Naive thymus-derived CD4-positive, alpha-beta T cell (primary cell): ENCODE results near the gene ASB1. TPM values are rescaled to one million over a fixed set of nuclear protein-coding genes. Genes with fewer than 3 reads are reported as not detected.

Experiments
- ATAC-seq: fragments of 150-1000 bp; cut with Tn5 transposase; 2 replicates; pipeline ENCODE4 v1.10.0; 2021; ENCODE audit warnings: mild to moderate bottlenecking, moderate library complexity
- CTCF ChIA-PET: fragments of 350-600 bp; sonication (Branson Sonifier 250); formaldehyde crosslinking; loops from one replicate; lab custom pipeline; 2021; ENCODE audit warnings: antibody characterized with exemption; lab: Charles Lee
- POLR2A ChIA-PET: fragments of 350-600 bp; sonication (Branson Sonifier 250); formaldehyde crosslinking; loops from one replicate; lab custom pipeline; 2021; ENCODE audit warnings: antibody characterized with exemption, inconsistent platforms; lab: Charles Lee
- DNase-seq, 9 donors: peaks; one replicate each; pipeline versions ENCODE4 v3.0.0 to v3.0.0-alpha.2; 2020 to 2022; ENCODE audit warnings: mixed read lengths in 1 of 9
- H3K27ac ChIP-seq: one replicate; pipeline ENCODE4 v1.7.0; 2013; ENCODE audit warnings: mild to moderate bottlenecking, low read depth, low read length, moderate library complexity
- H3K27me3 ChIP-seq, 2 donors: one replicate each; pipeline ENCODE4 v1.7.0; 2013; ENCODE audit warnings: low read length in 2 of 2, mild to moderate bottlenecking in 2 of 2, moderate library complexity in 2 of 2; ENCODE audit not compliant: control insufficient read depth in 2 of 2, insufficient read depth in 2 of 2
- H3K36me3 ChIP-seq, 3 experiments: 1 replicate in 2 of 3; 2 replicates in 1 of 3; pipeline ENCODE4 v1.7.0; 2013; ENCODE audit warnings: low read length in 3 of 3, mild to moderate bottlenecking in 3 of 3, moderate library complexity in 1 of 3; ENCODE audit not compliant: insufficient read depth in 3 of 3, control insufficient read depth in 2 of 3
- H3K4me1 ChIP-seq, 2 donors: one replicate each; pipeline ENCODE4 v1.7.0; 2013; ENCODE audit warnings: low read length in 2 of 2, mild to moderate bottlenecking in 2 of 2, moderate library complexity in 1 of 2; ENCODE audit not compliant: control insufficient read depth in 2 of 2, insufficient read depth in 2 of 2
- H3K4me3 ChIP-seq: 2 replicates; pipeline ENCODE4 v1.7.0; 2013; ENCODE audit warnings: mild to moderate bottlenecking, low read length
- H3K9me3 ChIP-seq, 3 experiments: 1 replicate in 2 of 3; 2 replicates in 1 of 3; pipeline ENCODE4 v1.7.0; 2013; ENCODE audit warnings: low read length in 3 of 3; ENCODE audit not compliant: control insufficient read depth in 2 of 3
- H3K27ac Mint-ChIP-seq, 9 donors: one replicate each; pipeline ENCODE4 v1.8.0; 2020 to 2022; ENCODE audit warnings: mixed read lengths in 9 of 9, mild to moderate bottlenecking in 8 of 9, moderate library complexity in 5 of 9, inconsistent platforms in 2 of 9
- H3K27me3 Mint-ChIP-seq, 5 donors: one replicate each; pipeline ENCODE4 v1.8.0; 2021 to 2022; ENCODE audit warnings: mixed read lengths in 5 of 5, mild to moderate bottlenecking in 1 of 5
- H3K36me3 Mint-ChIP-seq, 5 donors: one replicate each; pipeline ENCODE4 v1.8.0; 2020 to 2022; ENCODE audit warnings: mixed read lengths in 5 of 5, mild to moderate bottlenecking in 3 of 5, inconsistent platforms in 1 of 5
- H3K4me1 Mint-ChIP-seq, 7 donors: one replicate each; pipeline ENCODE4 v1.8.0; 2020 to 2022; ENCODE audit warnings: mixed read lengths in 7 of 7, mild to moderate bottlenecking in 3 of 7, inconsistent platforms in 1 of 7
- H3K4me3 Mint-ChIP-seq, 10 donors: one replicate each; pipeline ENCODE4 v1.8.0; 2020 to 2022; ENCODE audit warnings: mild to moderate bottlenecking in 10 of 10, mixed read lengths in 10 of 10, moderate library complexity in 6 of 10, inconsistent platforms in 2 of 10
- H3K9me3 Mint-ChIP-seq, 11 donors: one replicate each; pipeline ENCODE4 v1.8.0; 2020 to 2022; ENCODE audit warnings: mixed read lengths in 11 of 11, mild to moderate bottlenecking in 4 of 11, inconsistent platforms in 1 of 11, moderate library complexity in 1 of 11
- intact Hi-C, 2 donors: fragments of 100-400 bp; cut with micrococcal nuclease; formaldehyde crosslinking; loops; one replicate each; pipeline ENCODE4 v1.15.1; 2023
- polyA plus RNA-seq, 2 donors: library from polyadenylated mRNA; unstranded; fragments of 300-500 nt; fragmentation: Illumina TruSeq; gene quantifications; one replicate each; pipeline ENCODE4 v1.2.3, GENCODE V29; 2021
- total RNA-seq, 6 experiments: library from RNA in 5 of 6; stranded (reverse) in 5 of 6; gene quantifications; 1 replicate in 5 of 6; 2 replicates in 1 of 6; pipeline ENCODE4 v1.2.3 and lab custom pipeline; 2021 to 2026

ASB1 gene
- total and polyA plus RNA-seq, 7 experiments from 2014 or later = 17.5 to 55.2 (median 29.3) TPM

- POLR2A ChIA-PET = no interaction called here
- ATAC-seq = no peak
- Mint-ChIP-seq H3K9me3 (peaks cover 7 to 84% (median 33%) of the 10 kb centered on the region in 11 donors), H3K4me1 (peaks cover 0 to 5% (median 0%) of the 10 kb centered on the region in 7 donors), H3K36me3 (peaks cover 1 to 45% (median 17%) of the 10 kb centered on the region in 5 donors), H3K27ac (no peak overlapping the region), H3K4me3 (no peak overlapping the region), H3K27me3 (peaks cover 0 to 13% (median 0%) of the 10 kb centered on the region in 5 donors)
- no peak overlapping the region for H3K27ac ChIP-seq
- no peaks in the 10 kb centered on the region for H3K36me3 ChIP-seq
- H3K4me1 ChIP-seq = no peaks in the 10 kb centered on the region
- no peaks in the 10 kb centered on the region for H3K27me3 ChIP-seq
- no peak overlapping the region for H3K4me3 ChIP-seq
- intact Hi-C loops = no loop called here
- peaks cover 0 to 24% (median under 1%) of the 10 kb centered on the region in 3 experiments for H3K9me3 ChIP-seq
- CTCF ChIA-PET = interaction anchor here (0.6 kb wide), 1 partner anchor 282 kb away, joined by 5 read pairs; no protein-coding TSS in a partner anchor
- no peak for DNase-seq
Measured at GRCh38 chr2:238475034-238475433, 48.3 kb downstream of the ASB1 start.

- intact Hi-C loops = no loop called here
- Histone ChIP-seq H3K36me3 (no peaks in the 10 kb centered on the region), H3K9me3 (peaks cover 0 to 27% (median 6%) of the 10 kb centered on the region in 3 experiments), H3K27me3 (no peaks in the 10 kb centered on the region), H3K4me1 (no peaks in the 10 kb centered on the region), H3K4me3 (no peak overlapping the region), H3K27ac (no peak overlapping the region)
- POLR2A ChIA-PET = no interaction called here
- DNase-seq (no peak), ATAC-seq (no peak)
- Mint-ChIP-seq H3K27ac (no peak overlapping the region), H3K4me3 (no peak overlapping the region), H3K27me3 (peaks cover 0 to 10% (median 0%) of the 10 kb centered on the region in 5 donors), H3K36me3 (peaks cover 0 to 47% (median 14%) of the 10 kb centered on the region in 5 donors), H3K9me3 (peaks cover 10 to 85% (median 34%) of the 10 kb centered on the region in 11 donors), H3K4me1 (peaks cover 0 to 5% (median 0%) of the 10 kb centered on the region in 7 donors)
- CTCF ChIA-PET = no interaction called here
Measured at GRCh38 chr2:238475566-238475965, 48.8 kb downstream of the ASB1 start.

DNA sequence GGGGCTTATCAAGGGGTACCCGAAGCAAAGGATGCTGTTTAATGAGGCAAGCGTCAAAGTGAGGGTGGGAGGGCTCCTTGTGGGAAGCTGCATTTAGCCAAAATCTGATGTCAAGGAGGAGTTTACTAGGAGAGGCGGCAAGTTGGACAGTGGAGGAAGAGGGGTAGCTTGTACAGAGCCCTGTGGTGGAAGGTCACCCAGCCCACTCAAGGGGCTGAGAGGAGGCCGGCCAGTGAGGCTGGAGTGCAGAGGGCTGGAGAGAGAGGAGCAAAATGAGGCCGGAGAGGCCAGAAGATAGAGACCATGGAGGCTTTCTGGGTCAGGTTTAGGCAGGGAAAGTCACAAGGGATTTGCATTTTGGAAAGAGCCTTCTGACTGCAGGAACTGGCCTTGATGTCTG is 49.5 kb downstream of the ASB1 start:
- ATAC-seq = no peak
- Histone ChIP-seq H3K27me3 (no peaks in the 10 kb centered on the region), H3K4me1 (no peaks in the 10 kb centered on the region), H3K27ac (no peak overlapping the region), H3K4me3 (no peak overlapping the region), H3K36me3 (no peaks in the 10 kb centered on the region), H3K9me3 (peaks cover 0 to 30% (median 8%) of the 10 kb centered on the region in 3 experiments)
- Mint-ChIP-seq H3K4me1 (peaks cover 0 to 5% (median 0%) of the 10 kb centered on the region in 7 donors), H3K4me3 (no peak overlapping the region), H3K36me3 (peaks cover 0 to 49% (median 14%) of the 10 kb centered on the region in 5 donors), H3K27ac (no peak overlapping the region), H3K27me3 (peaks cover 0 to 9% (median 0%) of the 10 kb centered on the region in 5 donors), H3K9me3 (peaks cover 14 to 86% (median 35%) of the 10 kb centered on the region in 11 donors)
- DNase-seq = no peak
- intact Hi-C loops = no loop called here
- CTCF ChIA-PET = no interaction called here
- POLR2A ChIA-PET = no interaction called here

DNA sequence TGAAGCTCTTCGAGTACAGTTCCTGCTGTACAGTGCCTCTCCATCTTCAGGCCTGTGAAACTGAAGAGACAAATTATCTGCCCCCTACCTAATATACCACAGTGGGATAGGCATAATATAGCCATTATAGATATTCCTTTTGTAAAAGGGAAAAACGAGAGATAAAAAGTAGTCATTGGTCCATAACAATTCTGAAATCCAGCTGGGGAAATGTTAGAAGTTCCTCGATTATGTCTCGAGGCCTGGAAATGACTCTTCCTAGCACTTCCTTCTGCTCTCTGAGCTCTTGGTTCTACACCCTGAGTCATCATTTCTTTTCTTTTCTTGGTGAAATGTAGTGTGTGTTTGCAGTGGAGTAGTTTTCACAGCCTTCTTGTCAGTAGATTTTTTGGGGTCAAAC is 51.5 kb downstream of the ASB1 start:
- Mint-ChIP-seq H3K9me3 (peaks cover 8 to 67% (median 27%) of the 10 kb centered on the region in 11 donors), H3K4me3 (no peak overlapping the region), H3K27ac (no peak overlapping the region), H3K27me3 (no peaks in the 10 kb centered on the region), H3K4me1 (peaks cover 0 to 1% (median 0%) of the 10 kb centered on the region in 7 donors), H3K36me3 (peaks cover 0 to 36% (median 9%) of the 10 kb centered on the region in 5 donors)
- ChIA-PET CTCF (interaction anchor here (0.7 kb wide), 1 partner anchor 115 kb away, joined by 3 read pairs; no protein-coding TSS in a partner anchor), POLR2A (no interaction called here)
- no peaks in the 10 kb centered on the region for H3K4me1 ChIP-seq
- H3K9me3 ChIP-seq = peaks cover 0 to 18% (median 8%) of the 10 kb centered on the region in 3 experiments
- DNase-seq (no peak), ATAC-seq (no peak)
- H3K27ac ChIP-seq = no peak overlapping the region
- no peaks in the 10 kb centered on the region for H3K27me3 ChIP-seq
- intact Hi-C loops = no loop called here
- H3K36me3 ChIP-seq = no peaks in the 10 kb centered on the region
- H3K4me3 ChIP-seq = no peak overlapping the region

DNA sequence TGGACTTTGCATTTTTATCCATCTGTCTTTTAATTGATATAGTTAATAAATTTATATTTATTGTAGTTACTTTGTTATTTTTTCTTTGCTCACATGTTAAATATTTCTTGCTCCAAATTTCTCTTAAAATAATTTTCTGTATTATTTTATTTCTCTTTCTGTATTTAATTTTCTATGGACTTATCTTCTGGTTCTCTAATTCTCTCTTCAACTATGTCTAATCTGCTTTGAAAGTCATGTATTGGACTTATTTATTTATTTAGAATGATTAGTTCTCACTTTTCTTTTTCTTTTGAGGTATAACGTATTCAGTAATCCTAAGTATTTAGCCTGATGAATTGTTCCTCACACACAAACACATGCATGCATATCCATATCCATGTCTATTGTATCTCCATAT is 53.1 kb downstream of the ASB1 start:
- Mint-ChIP-seq H3K36me3 (peaks cover 0 to 28% (median 4%) of the 10 kb centered on the region in 5 donors), H3K9me3 (peaks cover 6 to 50% (median 16%) of the 10 kb centered on the region in 11 donors), H3K4me3 (no peak overlapping the region), H3K4me1 (no peaks in the 10 kb centered on the region), H3K27ac (no peak overlapping the region), H3K27me3 (no peaks in the 10 kb centered on the region)
- no peak for DNase-seq
- intact Hi-C loops = no loop called here
- ATAC-seq = no peak
- no peaks in the 10 kb centered on the region for H3K27me3 ChIP-seq
- H3K4me1 ChIP-seq = no peaks in the 10 kb centered on the region
- POLR2A ChIA-PET = no interaction called here
- H3K4me3 ChIP-seq = no peak overlapping the region
- no peaks in the 10 kb centered on the region for H3K36me3 ChIP-seq
- peaks cover 0 to 9% (median 8%) of the 10 kb centered on the region in 3 experiments for H3K9me3 ChIP-seq
- CTCF ChIA-PET = no interaction called here
- no peak overlapping the region for H3K27ac ChIP-seq

- Mint-ChIP-seq H3K4me3 (no peak overlapping the region), H3K27ac (no peak overlapping the region), H3K4me1 (no peaks in the 10 kb centered on the region), H3K9me3 (peaks cover 6 to 31% (median 15%) of the 10 kb centered on the region in 11 donors), H3K27me3 (no peaks in the 10 kb centered on the region), H3K36me3 (peaks cover 0 to 16% (median 4%) of the 10 kb centered on the region in 5 donors)
- Histone ChIP-seq H3K27me3 (no peaks in the 10 kb centered on the region), H3K4me3 (no peak overlapping the region), H3K9me3 (peaks cover 0 to 9% (median 8%) of the 10 kb centered on the region in 3 experiments), H3K36me3 (no peaks in the 10 kb centered on the region), H3K27ac (no peak overlapping the region), H3K4me1 (no peaks in the 10 kb centered on the region)
- ATAC-seq = no peak
- no peak for DNase-seq
- ChIA-PET CTCF (no interaction called here), POLR2A (no interaction called here)
- intact Hi-C loops = no loop called here
Measured at GRCh38 chr2:238483021-238483420, 56.3 kb downstream of the ASB1 start.

- POLR2A ChIA-PET = no interaction called here
Measured at GRCh38 chr2:238483656-238484055, 56.9 kb downstream of the ASB1 start.

More at GRCh38 chr2:238483656-238484055, 56.9 kb downstream of the ASB1 start:
- H3K9me3 Mint-ChIP-seq = peaks cover 0 to 24% (median 11%) of the 10 kb centered on the region in 11 donors
- Histone ChIP-seq H3K9me3 (peaks cover 0 to 9% (median 8%) of the 10 kb centered on the region in 3 experiments), H3K4me1 (no peaks in the 10 kb centered on the region), H3K4me3 (no peak overlapping the region), H3K27me3 (no peaks in the 10 kb centered on the region), H3K36me3 (no peaks in the 10 kb centered on the region), H3K27ac (no peak overlapping the region)
- CTCF ChIA-PET = no interaction called here
- H3K27me3 Mint-ChIP-seq = no peaks in the 10 kb centered on the region
- ATAC-seq = no peak
- DNase-seq = no peak
- intact Hi-C loops = no loop called here
- H3K4me1 Mint-ChIP-seq = no peaks in the 10 kb centered on the region
- no peak overlapping the region for H3K4me3 Mint-ChIP-seq
- H3K27ac Mint-ChIP-seq = peak overlapping the region in 1 of 9 donors; percentile 19
- H3K36me3 Mint-ChIP-seq = peaks cover 0 to 16% (median 0%) of the 10 kb centered on the region in 5 donors
